ENCODE data around the gene DNAH6. TPM values are rescaled to one million over a fixed set of nuclear protein-coding genes. Genes with fewer than 3 reads are reported as not detected.

Gene DNAH6
- total and polyA plus RNA-seq, 8 donors = 1.3 to 6.2 (median 3.6) TPM

- intact Hi-C loops (cut with DNase I) = no loop called here
- Histone ChIP-seq H3K9me3 (peaks cover 0 to 22% of the 10 kb centered on the region in 2 donors), H3K36me3 (no peaks in the 10 kb centered on the region), H3K27ac (no peak overlapping the region), H3K4me1 (no peaks in the 10 kb centered on the region), H3K4me3 (no peak overlapping the region), H3K27me3 (no peaks in the 10 kb centered on the region)
- TF ChIP-seq CTCF (IDR thresholded peaks at IDR 0.05) = no peak
- DNase-seq = no peak
- ATAC-seq = no peak
These were observed 322.3 kb downstream of the DNAH6 start for GRCh38 chr2:84838434-84839145.

DNA sequence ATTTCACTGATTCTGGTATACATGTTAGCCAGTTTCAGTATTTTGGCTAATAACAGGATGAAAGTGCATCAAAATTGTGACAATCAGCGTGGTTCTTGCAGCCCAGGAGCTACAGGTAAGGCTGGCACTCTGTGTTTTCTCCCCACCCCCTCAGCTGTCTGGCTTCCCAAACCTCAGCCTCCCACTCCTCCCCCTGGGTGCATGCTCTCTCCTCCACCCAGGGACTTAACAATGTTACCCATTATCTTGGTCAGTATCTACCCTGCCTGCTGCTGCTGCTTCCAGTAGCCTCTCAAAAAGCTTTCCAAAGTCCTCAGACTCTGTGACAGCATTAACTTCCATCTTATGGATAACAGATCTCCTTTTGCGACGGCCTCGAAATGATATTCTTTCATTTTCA is 323.6 kb downstream of the DNAH6 start:
- Histone ChIP-seq H3K4me1 (no peaks in the 10 kb centered on the region), H3K4me3 (no peak overlapping the region), H3K9me3 (peaks cover 0 to 22% of the 10 kb centered on the region in 2 donors), H3K27me3 (no peaks in the 10 kb centered on the region), H3K27ac (no peak overlapping the region), H3K36me3 (no peaks in the 10 kb centered on the region)
- DNase-seq (no peak), ATAC-seq (no peak)
- intact Hi-C loops (cut with DNase I) = no loop called here
- TF ChIP-seq CTCF (IDR thresholded peaks at IDR 0.05) = no peak

DNA sequence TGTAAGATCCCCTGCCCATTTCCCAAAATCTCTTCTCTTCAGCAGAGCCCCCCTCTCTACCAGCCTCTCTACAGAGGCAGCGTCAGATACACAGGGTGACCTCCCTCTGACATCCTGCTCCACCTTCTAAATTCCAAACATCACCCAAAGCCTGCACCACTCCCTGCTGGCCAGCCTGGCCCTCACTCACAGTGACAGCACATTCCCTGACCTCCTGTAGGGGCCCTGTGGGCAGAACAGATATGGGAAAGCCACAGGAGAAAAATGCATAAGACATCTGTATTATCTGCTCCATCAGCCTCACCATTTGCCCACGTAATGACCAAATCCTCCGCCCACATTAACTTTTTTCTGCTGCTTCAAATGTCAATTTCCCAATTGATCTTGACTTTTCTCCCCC is 324.0 kb downstream of the DNAH6 start:
- Histone ChIP-seq H3K4me1 (no peaks in the 10 kb centered on the region), H3K36me3 (no peaks in the 10 kb centered on the region), H3K9me3 (peaks cover 0 to 20% of the 10 kb centered on the region in 2 donors), H3K4me3 (no peak overlapping the region), H3K27ac (no peak overlapping the region), H3K27me3 (no peaks in the 10 kb centered on the region)
- no peak for DNase-seq
- intact Hi-C loops (cut with DNase I) = no loop called here
- ATAC-seq = no peak
- no peak for TF ChIP-seq CTCF (IDR thresholded peaks at IDR 0.05)

- peaks cover 0 to 3% of the 10 kb centered on the region in 2 donors for H3K4me1 ChIP-seq
- no peak for DNase-seq
- no peak overlapping the region for H3K4me3 ChIP-seq
- no peak for ATAC-seq
- TF ChIP-seq CTCF (IDR thresholded peaks at IDR 0.05) = no peak
- no peak overlapping the region for H3K27ac ChIP-seq
- H3K36me3 ChIP-seq = no peaks in the 10 kb centered on the region
- no peaks in the 10 kb centered on the region for H3K27me3 ChIP-seq
- intact Hi-C loops (cut with DNase I) = no loop called here
- H3K9me3 ChIP-seq = peaks cover 0 to 9% of the 10 kb centered on the region in 2 donors
These were observed 325.3 kb downstream of the DNAH6 start for GRCh38 chr2:84841577-84841976.

- no peaks in the 10 kb centered on the region for H3K27me3 ChIP-seq
- DNase-seq = no peak
- intact Hi-C loops (cut with DNase I) = no loop called here
- no peak for TF ChIP-seq CTCF (IDR thresholded peaks at IDR 0.05)
- H3K4me1 ChIP-seq = peaks cover 0 to 10% of the 10 kb centered on the region in 2 donors
- no peak for ATAC-seq
- H3K9me3 ChIP-seq = no peaks in the 10 kb centered on the region
- no peak overlapping the region for H3K27ac ChIP-seq
- H3K4me3 ChIP-seq = no peak overlapping the region
- H3K36me3 ChIP-seq = no peaks in the 10 kb centered on the region
These were observed 327.8 kb downstream of the DNAH6 start for GRCh38 chr2:84844141-84844540.

All from left lung (tissue), 10 donors.